ELR (cell line): ENCODE results near the gene JAK2.
"Not testable (repeated sequence)": the region's sequence is repeated elsewhere in the genome, so short reads cannot be mapped to it uniquely, and the experiment has no call there.

Experiments used
- DNase-seq: peaks from one replicate; pipeline ENCODE4 v3.0.0-alpha.2; 2015; ENCODE audit warnings: low read depth

The JAK2 gene

GRCh38 chr9:4980086-4980727, 4.9 kb upstream of the JAK2 start:
- peak; percentile 53 for DNase-seq

- DNase-seq = no peak
Measured at GRCh38 chr9:4982721-4983482, 2.2 kb upstream of the JAK2 start.

GRCh38 chr9:4983601-4984165, 1.4 kb upstream of the JAK2 start:
- no peak for DNase-seq

- DNase-seq = peak; percentile 67
Measured at GRCh38 chr9:4984171-4984620, 876 bp upstream of the JAK2 start.

GRCh38 chr9:4985386-4986266, 554 bp downstream of the JAK2 start:
- DNase-seq = peak; percentile 69

- DNase-seq = peak; percentile 25
Measured at GRCh38 chr9:4986296-4986695, 1.2 kb downstream of the JAK2 start.

GRCh38 chr9:4986783-4987182, 1.7 kb downstream of the JAK2 start:
- DNase-seq = no peak

GRCh38 chr9:4987961-4988421, 2.9 kb downstream of the JAK2 start:
- DNase-seq = peak; percentile 79

- no peak for DNase-seq
Measured at GRCh38 chr9:4992872-4993271, 7.8 kb downstream of the JAK2 start.

GRCh38 chr9:4994166-4994890, 9.3 kb downstream of the JAK2 start:
- no peak for DNase-seq

GRCh38 chr9:4997196-4997595, 12.1 kb downstream of the JAK2 start:
- DNase-seq = no peak

GRCh38 chr9:4997631-4998030, 12.6 kb downstream of the JAK2 start:
- no peak for DNase-seq

GRCh38 chr9:5002811-5003210, 17.7 kb downstream of the JAK2 start:
- no peak for DNase-seq

- DNase-seq = no peak
Measured at GRCh38 chr9:5004481-5004880, 19.4 kb downstream of the JAK2 start.

- peak; percentile 15 for DNase-seq
Measured at GRCh38 chr9:5008202-5008601, 23.1 kb downstream of the JAK2 start.

GRCh38 chr9:5013374-5013773, 28.3 kb downstream of the JAK2 start:
- no peak for DNase-seq

GRCh38 chr9:5015934-5016333, 30.9 kb downstream of the JAK2 start:
- DNase-seq = no peak

- DNase-seq = peak; percentile 22
Measured at GRCh38 chr9:5025416-5025815, 40.3 kb downstream of the JAK2 start.

- not testable (repeated sequence) for DNase-seq
Measured at GRCh38 chr9:5031941-5032340, 46.9 kb downstream of the JAK2 start.

GRCh38 chr9:5040730-5041389, 55.8 kb downstream of the JAK2 start:
- DNase-seq = no peak
